MM.1S (cell line): Measurements from ENCODE around the gene EXOC3L1.

Experiments used
- CTCF ChIP-seq: fragments of 300-600 bp; sonication (generic); IDR thresholded peaks from 2 replicates; pipeline ENCODE4 v1.5.1; 2016; ENCODE audit warnings: antibody characterized with exemption, low read length, mixed read lengths
- EZH2 ChIP-seq: fragments of 300-600 bp; sonication (generic); optimal IDR thresholded peaks from 2 replicates; pipeline ENCODE3; 2017; ENCODE audit warnings: low read depth, mild to moderate bottlenecking, antibody characterized with exemption, low read length, mixed read lengths
- EZH2phosphoT487 ChIP-seq: fragments of 300-600 bp; sonication (generic); IDR thresholded peaks from 2 replicates; pipeline ENCODE4 v1.6.1; 2018; ENCODE audit warnings: antibody characterized with exemption, low read length

GRCh38 chr16:67191411-67191994 lies 1.6 kb upstream of the EXOC3L1 start:
- TF ChIP-seq CTCF (no peak), EZH2 (no peak), EZH2phosphoT487 (no peak)
